HL-60/S4 (cell line): Measurements from ENCODE around the gene ANXA10.

Source experiments
- in situ Hi-C: fragments of 300-500 bp; cut with MboI; formaldehyde crosslinking; loops from 2 replicates; pipeline ENCODE4 v1.14.3; 2022; ENCODE audit warnings: low sequenced_read_pairs

ANXA10 gene

DNA sequence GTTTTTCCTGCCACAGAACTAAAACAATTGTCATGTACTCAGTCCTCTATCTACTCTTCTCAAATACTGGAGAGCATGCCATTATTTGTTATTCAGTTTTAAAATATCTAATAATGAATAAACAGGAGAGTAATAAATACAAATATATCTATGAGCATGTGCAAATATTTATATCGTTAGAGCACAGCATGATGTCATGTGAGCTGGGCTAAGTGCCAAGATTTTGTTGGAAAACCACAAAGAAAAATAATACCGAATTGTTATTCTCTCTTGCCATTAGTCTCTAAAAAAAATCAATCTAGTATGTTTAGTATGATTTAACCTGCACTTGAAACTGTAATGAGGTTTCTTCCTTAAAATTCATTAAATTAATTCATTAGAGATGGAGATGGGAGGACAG lies 129.0 kb downstream of the ANXA10 start:
- in situ Hi-C loops: no loop called here
